Chondrocyte (in vitro differentiated cells): Measurements from ENCODE around the gene RASSF6. TPM values are rescaled to one million over a fixed set of nuclear protein-coding genes. Genes with fewer than 3 reads are reported as not detected.
A peak's percentile ranks its signal among the peaks of the same experiment; 100 is the strongest.
"Not testable (repeated sequence)": the region's sequence is repeated elsewhere in the genome, so short reads cannot be mapped to it uniquely, and the experiment has no call there.

ENCODE experiments used
- DNase-seq: peaks from one replicate; pipeline ENCODE4 v3.0.0; 2021; ENCODE audit warnings: mixed read lengths, low spot score
- H3K27ac Mint-ChIP-seq: one replicate; pipeline ENCODE4 v1.8.0; 2021; ENCODE audit warnings: mild to moderate bottlenecking, moderate library complexity, mixed read lengths; ENCODE audit not compliant: unreplicated experiment
- H3K27me3 Mint-ChIP-seq: 2 replicates; pipeline ENCODE4 v1.8.0; 2021; ENCODE audit warnings: low read depth, mixed read lengths
- H3K36me3 Mint-ChIP-seq: 2 replicates; pipeline ENCODE4 v1.8.0; 2021; ENCODE audit warnings: low read depth, mixed read lengths
- H3K4me1 Mint-ChIP-seq: 2 replicates; pipeline ENCODE4 v1.8.0; 2021; ENCODE audit warnings: low read depth, mild to moderate bottlenecking, mixed read lengths
- H3K4me3 Mint-ChIP-seq: one replicate; pipeline ENCODE4 v1.8.0; 2021; ENCODE audit warnings: mild to moderate bottlenecking, moderate library complexity, mixed read lengths; ENCODE audit not compliant: unreplicated experiment
- H3K9me3 Mint-ChIP-seq: 2 replicates; pipeline ENCODE4 v1.8.0; 2021; ENCODE audit warnings: low read depth, mixed read lengths
- total RNA-seq: library from RNA; stranded (reverse); gene quantifications from 3 replicates; pipeline ENCODE4 v1.2.1, GENCODE V29; 2021
- TF ChIP-seq, protein P1 (sequence below): fragments of 200-600 bp; sonication (generic); IDR thresholded peaks from 2 replicates; pipeline ENCODE4 v1.5.0; 2021; ENCODE audit warnings: antibody characterized with exemption, mild to moderate bottlenecking, moderate library complexity

The RASSF6 gene
- total RNA-seq, 1 donor from 2014 or later: not detected

DNA sequence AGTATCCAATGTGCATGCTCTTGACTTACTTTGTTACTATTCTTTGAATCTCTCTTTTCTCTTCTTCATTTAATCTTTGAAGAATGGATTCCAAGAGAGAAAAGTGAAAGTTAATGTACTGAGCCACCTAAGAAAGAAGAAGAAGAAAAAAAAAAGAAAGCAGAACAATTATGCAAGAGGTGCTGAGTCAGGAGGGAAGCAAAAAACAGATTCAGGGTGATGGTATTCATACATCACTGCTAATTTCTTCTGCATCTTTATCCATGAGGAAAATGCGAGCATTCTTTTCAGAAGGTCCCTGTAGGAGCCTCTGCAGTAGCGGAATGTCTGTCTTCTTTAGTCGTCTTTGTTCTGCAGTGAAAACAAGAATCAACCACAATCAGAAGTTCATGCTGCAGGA lies 43.9 kb downstream of the RASSF6 start:
- Mint-ChIP-seq H3K9me3 (no peaks in the 10 kb centered on the region), H3K27ac (no peak overlapping the region), H3K4me1 (peaks cover 2% of the 10 kb centered on the region), H3K36me3 (no peaks in the 10 kb centered on the region), H3K4me3 (no peak overlapping the region), H3K27me3 (peaks cover 31% of the 10 kb centered on the region)
- no peak for DNase-seq
- TF ChIP-seq, protein P1, sequence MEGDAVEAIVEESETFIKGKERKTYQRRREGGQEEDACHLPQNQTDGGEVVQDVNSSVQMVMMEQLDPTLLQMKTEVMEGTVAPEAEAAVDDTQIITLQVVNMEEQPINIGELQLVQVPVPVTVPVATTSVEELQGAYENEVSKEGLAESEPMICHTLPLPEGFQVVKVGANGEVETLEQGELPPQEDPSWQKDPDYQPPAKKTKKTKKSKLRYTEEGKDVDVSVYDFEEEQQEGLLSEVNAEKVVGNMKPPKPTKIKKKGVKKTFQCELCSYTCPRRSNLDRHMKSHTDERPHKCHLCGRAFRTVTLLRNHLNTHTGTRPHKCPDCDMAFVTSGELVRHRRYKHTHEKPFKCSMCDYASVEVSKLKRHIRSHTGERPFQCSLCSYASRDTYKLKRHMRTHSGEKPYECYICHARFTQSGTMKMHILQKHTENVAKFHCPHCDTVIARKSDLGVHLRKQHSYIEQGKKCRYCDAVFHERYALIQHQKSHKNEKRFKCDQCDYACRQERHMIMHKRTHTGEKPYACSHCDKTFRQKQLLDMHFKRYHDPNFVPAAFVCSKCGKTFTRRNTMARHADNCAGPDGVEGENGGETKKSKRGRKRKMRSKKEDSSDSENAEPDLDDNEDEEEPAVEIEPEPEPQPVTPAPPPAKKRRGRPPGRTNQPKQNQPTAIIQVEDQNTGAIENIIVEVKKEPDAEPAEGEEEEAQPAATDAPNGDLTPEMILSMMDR: no peak

DNA sequence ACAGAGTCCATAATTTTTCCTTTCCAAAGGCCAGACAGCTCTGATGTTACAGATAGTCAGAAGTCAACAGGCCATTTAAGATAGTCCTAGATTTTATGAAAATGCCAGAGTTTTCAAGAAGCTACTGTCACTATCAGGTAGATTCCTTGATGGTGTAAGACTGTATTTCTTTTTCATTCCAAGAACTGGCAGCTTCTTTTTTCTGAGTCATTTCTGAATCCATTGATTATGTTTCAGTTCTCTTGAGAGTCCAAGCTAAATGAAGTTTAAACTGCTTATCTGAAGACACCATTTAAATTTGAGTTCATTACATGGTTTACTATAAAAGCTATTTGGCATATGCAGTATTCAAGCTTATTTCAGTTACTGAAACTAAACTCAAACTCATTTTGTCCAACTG lies 44.6 kb downstream of the RASSF6 start:
- no peak overlapping the region for H3K4me3 Mint-ChIP-seq
- DNase-seq: no peak
- no peak overlapping the region for H3K27ac Mint-ChIP-seq
- peaks cover 2% of the 10 kb centered on the region for H3K4me1 Mint-ChIP-seq
- TF ChIP-seq, protein P1: no peak
- H3K27me3 Mint-ChIP-seq: peaks cover 32% of the 10 kb centered on the region
- H3K9me3 Mint-ChIP-seq: no peaks in the 10 kb centered on the region
- H3K36me3 Mint-ChIP-seq: no peaks in the 10 kb centered on the region

DNA sequence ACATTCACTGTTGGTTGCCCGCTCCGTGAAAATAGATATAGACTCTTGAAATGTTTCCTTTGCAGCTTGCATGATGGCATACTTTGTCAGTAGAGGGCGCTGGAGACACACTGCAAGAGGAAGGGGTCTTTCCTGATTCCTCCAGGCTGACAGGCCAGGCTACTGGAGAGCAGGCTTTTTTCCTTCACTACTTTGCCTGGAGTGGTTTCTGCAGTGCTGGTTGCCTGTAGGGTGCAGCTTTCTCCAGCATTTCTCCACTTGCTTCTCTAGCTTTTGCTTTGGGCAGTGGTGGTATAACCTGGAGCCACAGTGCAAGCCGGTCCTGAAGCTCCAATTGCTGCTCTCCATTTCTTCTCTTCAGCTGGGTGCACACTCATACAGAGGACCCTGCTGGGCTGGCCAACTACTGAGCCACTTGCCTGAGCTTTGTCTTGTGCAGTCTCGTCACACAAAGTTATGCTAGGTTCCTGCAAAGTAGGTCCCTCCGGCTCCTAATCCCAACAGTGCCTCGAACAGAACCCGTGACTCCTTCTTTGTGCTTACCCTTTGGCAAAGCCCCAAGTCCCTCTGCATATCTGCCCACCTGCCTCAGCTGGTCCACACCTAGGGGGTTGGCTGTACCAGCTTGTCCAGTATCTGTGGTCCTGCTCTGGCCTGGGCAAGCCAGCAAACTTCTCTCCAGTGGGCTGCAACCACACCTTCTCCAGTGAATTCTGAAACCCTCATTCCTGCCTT lies 46.3 kb downstream of the RASSF6 start:
- Mint-ChIP-seq H3K27me3 (peaks cover 42% of the 10 kb centered on the region), H3K4me3 (no peak overlapping the region), H3K9me3 (no peaks in the 10 kb centered on the region), H3K4me1 (peaks cover 2% of the 10 kb centered on the region), H3K36me3 (no peaks in the 10 kb centered on the region), H3K27ac (no peak overlapping the region)
- TF ChIP-seq, protein P1: peak; percentile 84
- DNase-seq: no peak

DNA sequence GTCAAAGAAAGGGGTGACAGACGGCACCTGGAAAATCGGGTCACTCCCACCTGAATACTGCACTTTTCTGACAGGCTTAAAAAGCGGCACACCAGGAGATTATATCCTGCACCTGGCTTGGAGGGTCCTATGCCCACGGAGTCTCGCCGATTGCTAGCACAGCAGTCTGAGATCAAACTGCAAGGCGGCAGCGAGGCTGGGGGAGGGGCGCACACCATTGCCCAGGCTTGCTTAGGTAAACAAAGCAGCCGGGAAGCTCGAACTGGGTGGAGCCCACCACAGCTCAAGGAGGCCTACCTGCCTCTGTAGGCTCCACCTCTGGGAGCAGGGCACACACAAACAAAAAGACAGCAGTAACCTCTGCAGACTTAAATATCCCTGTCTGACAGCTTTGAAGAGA lies 69.4 kb downstream of the RASSF6 start:
- not testable (repeated sequence) for H3K4me3 Mint-ChIP-seq, H3K27ac Mint-ChIP-seq

DNA sequence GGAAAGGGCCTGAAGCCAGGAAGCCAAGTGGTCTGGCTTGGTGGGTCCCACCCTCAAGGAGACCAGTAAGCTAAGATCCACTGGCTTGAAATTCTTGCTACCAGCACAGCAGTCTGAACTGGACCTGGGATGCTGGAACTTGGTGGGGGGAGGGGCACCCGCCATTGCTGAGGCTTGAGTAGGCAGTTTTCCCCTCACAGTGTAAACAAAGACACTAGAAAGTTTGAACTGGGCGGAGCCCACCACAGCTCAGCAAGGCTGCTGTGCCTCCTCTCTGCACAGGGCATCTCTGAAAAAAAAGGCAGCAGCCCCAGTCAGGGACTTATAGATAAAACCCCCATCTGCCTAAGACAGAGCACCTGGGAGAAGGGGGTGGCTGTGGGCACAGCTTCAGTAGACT lies 75.6 kb downstream of the RASSF6 start:
- H3K36me3 Mint-ChIP-seq: no peaks in the 10 kb centered on the region
- H3K27ac Mint-ChIP-seq: no peak overlapping the region
- peaks cover 44% of the 10 kb centered on the region for H3K27me3 Mint-ChIP-seq

More for the DNA sequence above, 69.4 kb downstream of the RASSF6 start:
- not testable (repeated sequence) for DNase-seq, H3K36me3 Mint-ChIP-seq, H3K4me1 Mint-ChIP-seq
- H3K9me3 Mint-ChIP-seq: peaks cover 13% of the 10 kb centered on the region
- peaks cover 26% of the 10 kb centered on the region for H3K27me3 Mint-ChIP-seq

More for the DNA sequence above, 75.6 kb downstream of the RASSF6 start:
- DNase-seq: no peak
- H3K9me3 Mint-ChIP-seq: no peaks in the 10 kb centered on the region
- no peaks in the 10 kb centered on the region for H3K4me1 Mint-ChIP-seq
- H3K4me3 Mint-ChIP-seq: no peak overlapping the region
- TF ChIP-seq, protein P1: no peak
